Left forelimb (tissue), 1 donor: ENCODE results near the gene NPR2.
A peak's percentile ranks its signal among the peaks of the same experiment; 100 is the strongest.

ENCODE experiments used
- DNase-seq: peaks from one replicate; pipeline ENCODE4 v3.0.0-alpha.2; 2018; ENCODE audit warnings: low spot score

The NPR2 gene

DNA sequence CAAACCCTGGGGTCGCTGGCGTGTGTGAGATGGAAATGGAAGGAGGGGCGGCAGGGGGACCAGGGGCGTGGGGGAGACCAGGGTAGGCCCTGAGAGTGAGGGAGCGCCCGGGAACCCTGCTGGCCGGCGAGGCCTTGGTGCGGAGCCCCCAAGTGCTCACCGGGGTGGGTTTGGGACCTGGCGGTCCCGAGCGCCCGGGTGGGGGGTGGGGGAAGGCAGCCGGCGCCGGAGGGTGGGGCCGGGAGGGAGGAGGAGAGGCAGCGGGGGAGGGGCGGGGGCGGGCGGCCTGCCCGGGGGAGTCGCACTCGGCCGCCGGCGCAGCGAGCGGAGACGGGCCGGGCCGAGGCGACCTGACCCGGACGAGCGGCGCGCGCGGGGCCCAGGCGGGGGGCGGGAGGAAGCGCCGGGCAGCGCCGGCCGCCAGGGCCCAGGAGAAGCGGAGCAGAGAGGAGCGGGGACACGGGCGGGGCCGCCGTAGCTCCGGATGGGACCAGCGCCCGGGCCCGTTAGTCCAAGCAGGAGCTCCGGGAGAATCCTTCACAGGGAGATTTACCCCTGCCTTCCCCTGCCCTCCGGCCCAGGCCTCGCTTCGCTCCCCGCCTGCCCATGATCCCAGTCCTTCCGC, at the start of gene NPR2:
Gene NPR2, plus strand, starts transcription at position 295 of the 625 bp plus-strand sequence. CDS start 818 bp downstream, outside the sequence.
- DNase-seq, result peak; percentile 77

GRCh38 chr9:35741740-35742139, 49.7 kb upstream of the NPR2 start:
- DNase-seq, result no peak

DNA sequence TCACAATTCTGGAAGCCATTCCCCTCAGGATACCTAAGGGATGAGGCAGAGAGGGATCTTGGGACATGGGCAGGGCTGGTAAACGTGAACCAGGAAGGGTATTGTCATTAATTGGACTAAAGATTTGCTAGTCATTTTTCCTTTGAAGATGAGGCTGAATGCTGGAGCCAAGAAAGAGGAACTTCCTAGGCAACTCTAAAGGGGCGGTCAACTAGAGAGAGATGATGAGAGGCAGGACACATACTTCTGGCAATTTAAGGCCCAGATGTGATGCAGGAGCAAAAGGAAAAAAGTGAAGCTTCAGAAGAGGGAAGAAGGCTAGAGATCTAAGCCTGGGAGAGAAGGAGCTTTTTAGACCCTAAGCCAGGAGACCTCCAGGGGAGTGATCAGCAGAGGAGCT, 47.9 kb upstream of the NPR2 start:
- DNase-seq, result no peak

- DNase-seq, result no peak
These were observed 47.4 kb upstream of the NPR2 start for GRCh38 chr9:35743880-35744518.

- DNase-seq, result no peak
These were observed 45.8 kb upstream of the NPR2 start for GRCh38 chr9:35745569-35745968.

- no peak for DNase-seq
These were observed 44.8 kb upstream of the NPR2 start for GRCh38 chr9:35746583-35746982.

- DNase-seq, result no peak
These were observed 43.0 kb upstream of the NPR2 start for GRCh38 chr9:35748242-35748857.

DNA sequence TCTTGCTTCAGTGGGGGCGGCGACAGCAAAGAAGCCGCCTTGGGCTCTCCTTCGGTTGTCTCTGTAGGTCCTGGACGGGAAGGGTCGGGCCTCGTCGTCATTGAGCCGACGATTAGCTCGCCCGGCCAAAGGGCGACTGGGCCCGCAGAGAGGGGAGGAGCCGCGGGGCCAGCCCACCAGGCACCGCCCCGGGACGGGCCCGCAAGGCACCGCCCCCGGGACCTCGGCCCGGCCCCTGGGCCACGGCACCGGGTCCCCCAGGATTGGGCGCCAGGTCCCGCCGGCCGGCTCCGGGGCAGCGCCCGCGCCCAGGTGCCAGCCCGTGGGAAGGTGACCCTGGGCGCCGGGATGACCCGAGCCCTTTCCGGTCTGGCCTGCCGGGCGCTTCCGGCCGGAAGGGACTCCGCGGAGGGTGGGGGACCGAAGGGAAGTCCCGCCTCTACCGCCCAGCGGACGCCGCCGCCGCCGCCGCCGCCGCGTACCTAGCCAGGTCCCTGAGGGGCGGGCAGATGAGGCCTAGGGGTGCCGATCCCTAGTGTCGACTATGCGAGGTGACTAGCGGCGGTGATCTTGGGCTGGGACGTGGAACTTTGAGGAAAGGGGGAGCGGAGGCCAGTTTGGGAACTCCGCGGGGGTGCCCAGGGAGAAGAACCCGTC, 42.4 kb upstream of the NPR2 start, which contains the start of the genes GBA2 and RGP1:
Gene GBA2, minus strand, starts transcription at position 371 of the 657 bp plus-strand sequence. CDS start 524 bp downstream, outside the sequence.
Gene RGP1, plus strand, starts transcription at position 430 of the 657 bp plus-strand sequence. CDS start 469 bp downstream, outside the sequence.
- DNase-seq, result peak; percentile 88

DNA sequence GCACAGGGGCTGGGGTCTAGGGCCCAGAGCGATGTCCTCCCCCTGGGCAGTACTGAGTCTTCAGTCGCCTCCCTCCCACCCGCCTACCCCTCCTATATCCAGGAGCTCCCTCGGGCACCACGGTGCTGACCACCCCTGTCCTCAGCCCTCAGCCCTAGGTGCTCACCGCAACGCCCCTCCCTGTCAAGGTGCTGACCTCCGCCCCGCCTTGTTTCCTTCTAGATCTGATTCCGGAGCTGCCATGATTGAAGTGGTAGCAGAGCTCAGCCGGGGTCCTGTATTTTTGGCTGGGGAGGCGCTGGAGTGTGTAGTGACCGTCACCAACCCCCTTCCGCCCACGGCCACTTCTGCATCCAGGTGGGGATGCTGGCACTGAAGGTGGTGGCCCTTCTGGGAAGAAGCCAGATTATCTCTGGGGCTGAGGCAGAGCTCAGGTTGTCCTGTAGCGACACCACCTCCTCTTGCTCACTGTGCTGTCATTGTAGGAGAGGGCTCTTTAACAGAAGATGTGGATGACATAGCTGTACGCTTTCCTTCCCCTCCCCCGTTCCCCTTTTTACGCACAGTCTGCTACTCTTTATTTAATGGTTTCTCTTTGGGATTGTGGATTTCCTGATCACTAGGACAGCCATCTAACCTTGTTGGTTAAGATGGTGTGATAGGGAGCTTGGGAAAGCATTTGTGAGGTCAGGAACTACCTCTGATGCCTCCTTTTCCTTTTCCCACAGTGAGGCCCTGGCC, 41.7 kb upstream of the NPR2 start:
- no peak for DNase-seq

DNA sequence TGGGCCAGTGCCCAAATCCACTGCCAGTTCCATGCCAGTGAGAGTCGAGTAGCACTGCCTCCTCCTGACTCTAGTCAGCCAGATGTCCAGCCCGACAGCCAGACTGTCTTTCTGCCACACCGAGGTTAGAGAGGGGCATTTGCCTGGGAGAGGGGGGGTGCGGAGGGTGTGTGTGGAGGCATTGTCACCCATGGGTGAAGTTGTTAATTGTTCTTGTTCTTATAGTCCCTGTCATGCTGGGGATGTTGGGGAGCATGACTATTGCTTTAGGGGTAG, 41.2 kb upstream of the NPR2 start:
- no peak for DNase-seq

DNA sequence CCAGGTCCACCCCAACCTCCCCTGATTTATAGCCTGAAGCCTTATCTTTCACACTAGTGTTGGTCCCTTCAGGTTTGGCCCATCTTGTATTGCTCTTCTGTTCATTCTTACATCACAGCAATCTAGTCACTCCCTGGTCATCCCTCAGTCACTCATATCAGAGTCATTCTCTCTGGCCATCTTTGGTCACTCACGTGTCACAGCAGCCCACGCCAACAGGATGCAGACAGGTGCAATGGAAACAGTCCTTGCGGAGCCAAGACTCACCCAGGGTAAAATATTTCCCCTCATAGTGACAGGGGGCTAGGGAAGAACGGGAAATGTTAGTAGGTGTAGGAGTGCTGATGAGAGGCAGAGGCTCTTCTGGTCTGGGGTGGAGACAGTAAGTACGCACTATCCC, 37.9 kb upstream of the NPR2 start:
- no peak for DNase-seq

DNA sequence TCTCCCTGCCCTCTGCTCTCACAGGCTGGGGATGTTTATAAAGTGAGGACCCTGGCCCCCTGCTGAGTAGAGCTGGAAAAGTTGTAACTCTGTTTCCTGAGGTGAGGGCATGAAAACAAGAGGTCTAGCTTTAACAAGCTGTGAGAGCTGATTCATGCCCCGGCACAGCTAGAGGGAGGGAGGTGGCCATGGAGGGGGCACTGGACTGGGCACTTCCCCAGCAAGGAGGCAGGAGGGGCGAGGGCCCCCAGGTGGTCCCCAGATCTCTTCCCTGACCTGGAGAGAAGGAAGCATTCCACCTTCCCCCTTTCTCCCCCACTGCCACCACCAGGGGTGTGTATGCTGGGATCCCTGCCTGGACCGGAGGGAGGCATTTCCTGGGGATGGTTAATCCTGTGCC, 37.1 kb upstream of the NPR2 start, which contains the start of gene MSMP:
Gene MSMP, minus strand, starts transcription at position 13 of the 400 bp plus-strand sequence. CDS start 147 bp downstream, outside the sequence.
- no peak for DNase-seq

DNA sequence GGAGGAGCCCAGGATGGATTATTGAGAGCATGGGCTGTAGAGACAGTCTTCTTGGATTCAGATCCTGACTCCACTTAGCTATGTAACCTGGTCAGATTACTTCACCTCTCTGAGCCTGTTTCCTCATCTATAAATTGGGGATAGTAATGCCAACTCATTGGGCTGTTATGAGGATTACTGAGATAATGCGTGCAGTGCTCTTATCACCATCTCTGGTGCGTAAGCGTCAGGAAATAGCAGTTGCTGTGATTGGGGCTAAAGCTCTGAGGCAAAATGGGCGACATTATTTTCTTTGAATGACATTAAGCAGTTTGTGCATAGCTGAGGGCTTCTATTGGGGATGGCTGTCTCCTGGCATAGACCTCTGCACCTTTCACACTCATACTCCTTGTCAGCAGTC, 36.3 kb upstream of the NPR2 start:
- DNase-seq, result no peak

DNA sequence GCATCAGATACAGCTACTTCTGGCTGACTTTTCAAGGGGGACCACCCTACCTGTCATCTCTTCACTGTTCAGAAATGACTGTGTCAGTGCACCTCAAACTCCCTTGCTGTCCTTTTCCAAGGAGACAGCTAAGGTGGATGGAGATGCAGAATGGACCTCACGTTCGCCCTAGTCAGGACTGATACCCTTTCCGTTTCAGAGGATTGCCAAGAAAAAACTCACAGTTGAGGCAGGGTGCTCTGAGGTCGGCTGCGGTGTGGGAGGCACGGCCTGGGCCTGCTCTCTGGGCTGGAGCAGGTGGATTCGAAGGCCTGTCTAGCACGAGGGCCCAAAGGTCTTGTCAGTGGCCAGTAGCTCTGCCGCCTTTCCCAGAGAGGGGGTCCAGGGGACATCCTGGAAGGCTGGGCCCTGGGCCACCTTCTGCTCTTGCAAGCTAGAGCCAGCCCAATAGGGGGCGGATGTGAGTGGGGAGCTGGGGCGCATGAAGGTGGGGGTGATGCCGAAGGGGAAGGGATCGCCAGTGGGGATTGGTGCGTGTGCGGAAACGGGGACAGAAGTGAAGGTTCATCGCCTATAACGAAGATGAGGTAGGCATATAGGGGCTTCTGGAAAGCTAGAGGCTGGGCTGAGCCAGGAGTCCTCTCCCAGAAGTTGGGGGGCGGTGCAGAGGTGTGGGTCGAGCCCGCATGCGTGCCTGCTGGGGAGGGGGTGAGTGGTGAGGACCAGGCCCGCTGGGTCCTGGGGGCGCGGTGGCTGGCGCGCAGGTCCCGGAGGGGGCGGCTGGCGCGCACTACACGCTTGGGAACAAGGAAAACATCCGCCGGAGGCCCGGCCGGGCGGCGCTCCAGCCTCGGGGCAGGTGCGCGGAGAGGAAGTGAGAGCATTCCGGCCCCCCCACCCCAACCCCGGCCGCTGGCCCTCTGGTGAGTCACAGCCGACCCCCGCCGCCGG, 34.8 kb upstream of the NPR2 start:
- peak; percentile 84 for DNase-seq

DNA sequence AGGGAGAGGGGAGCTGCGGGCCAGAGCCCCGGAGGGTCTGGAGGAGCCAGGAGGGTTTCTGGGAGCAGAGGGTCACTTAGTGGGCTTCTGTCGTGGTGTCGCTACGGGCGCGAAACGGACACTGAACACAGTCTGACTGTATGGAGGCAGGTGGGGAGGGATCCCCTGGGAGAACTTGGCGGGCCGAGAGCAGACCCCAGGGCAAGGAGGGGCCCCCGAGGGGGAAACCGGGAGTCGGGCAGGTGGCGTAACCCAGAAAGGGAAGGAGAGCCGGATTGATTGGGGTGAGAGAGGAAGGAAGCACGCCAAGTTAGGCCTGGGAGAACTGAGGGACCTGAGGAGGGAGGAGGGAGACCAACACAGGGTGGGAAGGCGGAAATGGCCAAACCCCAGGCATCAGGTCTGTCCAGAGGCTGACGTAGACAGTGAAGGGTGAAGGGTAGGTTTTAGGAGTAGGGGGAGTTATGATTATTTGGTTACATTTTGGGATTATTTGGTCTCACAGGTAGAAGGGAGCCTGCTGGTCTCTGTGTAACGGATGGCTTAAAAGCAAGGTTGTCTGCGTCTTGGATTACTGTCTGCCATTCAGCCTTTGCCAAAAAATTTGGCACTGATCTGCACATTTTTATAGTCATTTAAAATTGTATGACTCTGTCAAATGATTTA, 34.0 kb upstream of the NPR2 start:
- DNase-seq, result no peak

DNA sequence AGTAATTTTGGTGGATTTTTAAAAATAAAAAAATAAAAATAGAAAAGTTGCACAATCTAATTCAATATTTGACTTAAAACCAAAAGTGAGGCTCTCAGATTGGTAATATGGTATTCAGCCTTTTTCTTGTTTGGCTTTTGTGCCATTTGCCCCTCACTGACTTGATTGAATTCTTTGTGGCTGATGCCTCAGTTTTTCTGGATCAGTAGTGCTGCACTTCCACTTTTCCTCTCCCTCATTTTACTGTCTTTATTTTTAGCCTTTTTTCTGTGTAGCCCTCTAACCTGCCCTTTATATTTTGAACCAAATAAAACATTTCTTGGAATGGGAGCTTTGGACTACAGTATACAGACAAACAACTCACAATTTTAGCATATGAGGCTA, 33.5 kb upstream of the NPR2 start:
- no peak for DNase-seq

- DNase-seq, result no peak
These were observed 32.8 kb upstream of the NPR2 start for GRCh38 chr9:35758475-35759050.

- no peak for DNase-seq
These were observed 31.6 kb upstream of the NPR2 start for GRCh38 chr9:35759795-35760194.

GRCh38 chr9:35760651-35761050, 30.7 kb upstream of the NPR2 start:
- DNase-seq, result no peak

GRCh38 chr9:35763181-35763580, 28.2 kb upstream of the NPR2 start:
- DNase-seq, result no peak
